Measurements from ENCODE around the gene PFKFB3.
A peak's percentile ranks its signal among the peaks of the same experiment; 100 is the strongest.

Gene PFKFB3

DNA sequence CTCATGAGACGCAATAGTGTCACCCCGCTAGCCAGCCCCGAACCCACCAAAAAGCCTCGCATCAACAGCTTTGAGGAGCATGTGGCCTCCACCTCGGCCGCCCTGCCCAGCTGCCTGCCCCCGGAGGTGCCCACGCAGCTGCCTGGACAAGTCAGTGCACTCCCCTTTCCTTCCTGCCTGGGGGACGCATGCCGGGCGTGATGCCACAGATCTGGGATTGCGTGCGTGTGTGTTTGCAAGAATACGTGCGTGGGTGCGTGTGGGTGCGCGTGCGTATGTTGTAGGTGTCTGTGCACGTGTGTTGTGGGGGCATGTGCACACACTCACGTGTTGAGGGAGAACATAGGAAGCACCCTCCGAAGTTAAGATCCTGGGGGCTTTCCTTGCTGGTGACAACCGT lies 23.5 kb downstream of the PFKFB3 start:
- H3K36me3 Mint-ChIP-seq: peaks cover 64 to 78% of the 10 kb centered on the region in 2 donors
- no peaks in the 10 kb centered on the region for H3K27me3 Mint-ChIP-seq
- H3K9me3 Mint-ChIP-seq: no peaks in the 10 kb centered on the region
- H3K4me3 Mint-ChIP-seq: no peak overlapping the region
- no peak for DNase-seq
- peak overlapping the region; percentile 3 for H3K27ac Mint-ChIP-seq
- ATAC-seq (replicated peaks): no peak
- H3K4me1 Mint-ChIP-seq: peaks cover under 1 to 3% of the 10 kb centered on the region in 2 donors

- ATAC-seq (replicated peaks) (no peak), DNase-seq (no peak)
- H3K27me3 Mint-ChIP-seq: no peaks in the 10 kb centered on the region
- H3K4me3 Mint-ChIP-seq: no peak overlapping the region
- H3K27ac Mint-ChIP-seq: no peak overlapping the region
- H3K9me3 Mint-ChIP-seq: no peaks in the 10 kb centered on the region
- peaks cover 63 to 80% of the 10 kb centered on the region in 2 donors for H3K36me3 Mint-ChIP-seq
- peaks cover 0 to 4% of the 10 kb centered on the region in 2 donors for H3K4me1 Mint-ChIP-seq
These were observed 24.6 kb downstream of the PFKFB3 start for GRCh38 chr10:6227346-6227745.

- ATAC-seq (replicated peaks) (no peak), DNase-seq (no peak)
- Mint-ChIP-seq H3K9me3 (no peaks in the 10 kb centered on the region), H3K4me3 (no peak overlapping the region), H3K27ac (no peak overlapping the region), H3K36me3 (peaks cover 66 to 81% of the 10 kb centered on the region in 2 donors), H3K27me3 (no peaks in the 10 kb centered on the region), H3K4me1 (peaks cover 0 to 4% of the 10 kb centered on the region in 2 donors)
These were observed 25.3 kb downstream of the PFKFB3 start for GRCh38 chr10:6228010-6228511.

DNA sequence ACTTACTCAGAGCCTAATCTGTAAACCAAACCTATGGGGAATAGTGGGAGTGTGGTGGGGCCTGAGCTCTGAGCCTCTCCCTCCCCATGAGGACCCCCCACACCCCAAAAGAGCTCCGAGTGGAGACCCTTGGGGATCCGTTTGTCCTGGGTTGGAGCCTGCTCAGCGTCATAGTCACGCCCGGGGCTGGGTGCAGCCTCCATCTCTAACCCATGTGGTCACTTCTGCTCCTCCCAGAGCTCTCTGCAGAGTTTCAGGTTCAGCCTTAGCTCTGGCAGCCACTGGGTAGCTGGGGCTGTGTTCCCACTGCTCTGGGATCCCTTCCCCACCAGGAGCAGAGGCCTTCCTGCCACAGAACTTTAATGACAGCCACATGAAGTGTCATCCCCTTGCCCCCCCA lies 25.9 kb downstream of the PFKFB3 start:
- ATAC-seq (replicated peaks) (no peak), DNase-seq (no peak)
- no peak overlapping the region for H3K4me3 Mint-ChIP-seq
- no peaks in the 10 kb centered on the region for H3K9me3 Mint-ChIP-seq
- peak overlapping the region; percentile 56 for H3K27ac Mint-ChIP-seq
- peaks cover 0 to 4% of the 10 kb centered on the region in 2 donors for H3K4me1 Mint-ChIP-seq
- peaks cover 66 to 82% of the 10 kb centered on the region in 2 donors for H3K36me3 Mint-ChIP-seq
- H3K27me3 Mint-ChIP-seq: no peaks in the 10 kb centered on the region

GRCh38 chr10:6229290-6229689 lies 26.6 kb downstream of the PFKFB3 start:
- Mint-ChIP-seq H3K4me1 (peaks cover 0 to 4% of the 10 kb centered on the region in 2 donors), H3K27me3 (no peaks in the 10 kb centered on the region), H3K27ac (no peak overlapping the region), H3K4me3 (no peak overlapping the region), H3K9me3 (no peaks in the 10 kb centered on the region), H3K36me3 (peaks cover 66 to 81% of the 10 kb centered on the region in 2 donors)
- no peak for ATAC-seq (replicated peaks)
- DNase-seq: no peak

DNA sequence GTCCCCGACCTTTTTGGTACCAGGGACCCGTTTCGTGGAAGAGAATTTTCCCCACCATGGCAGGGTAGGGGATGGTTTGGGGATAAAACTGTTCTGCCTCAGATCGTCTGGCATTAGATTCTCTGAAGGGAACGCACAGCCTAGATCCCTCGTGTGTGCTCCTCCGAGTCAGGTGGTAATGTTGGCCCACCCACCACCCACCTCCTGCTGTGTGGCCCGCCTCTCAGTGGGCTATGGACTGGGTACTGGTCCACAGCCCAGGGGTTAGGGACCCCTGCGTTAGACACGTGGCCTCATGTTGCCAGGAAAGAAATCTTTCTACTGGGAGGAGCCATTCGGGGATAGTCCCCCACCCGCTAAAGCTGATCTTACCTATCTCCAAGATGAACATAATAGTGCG lies 27.0 kb downstream of the PFKFB3 start:
- Mint-ChIP-seq H3K4me3 (no peak overlapping the region), H3K27ac (no peak overlapping the region), H3K27me3 (no peaks in the 10 kb centered on the region), H3K4me1 (peaks cover 0 to 4% of the 10 kb centered on the region in 2 donors), H3K36me3 (peaks cover 62 to 81% of the 10 kb centered on the region in 2 donors), H3K9me3 (no peaks in the 10 kb centered on the region)
- DNase-seq (no peak), ATAC-seq (replicated peaks) (no peak)

GRCh38 chr10:6230315-6230714 lies 27.6 kb downstream of the PFKFB3 start:
- Mint-ChIP-seq H3K27ac (no peak overlapping the region), H3K36me3 (peaks cover 62 to 80% of the 10 kb centered on the region in 2 donors), H3K4me1 (peaks cover 0 to 4% of the 10 kb centered on the region in 2 donors), H3K27me3 (no peaks in the 10 kb centered on the region), H3K4me3 (no peak overlapping the region), H3K9me3 (no peaks in the 10 kb centered on the region)
- ATAC-seq (replicated peaks) (no peak), DNase-seq (no peak)

GRCh38 chr10:6231146-6231545 lies 28.4 kb downstream of the PFKFB3 start:
- ATAC-seq (replicated peaks) (no peak), DNase-seq (no peak)
- Mint-ChIP-seq H3K27ac (no peak overlapping the region), H3K4me3 (no peak overlapping the region), H3K27me3 (no peaks in the 10 kb centered on the region), H3K9me3 (no peaks in the 10 kb centered on the region), H3K36me3 (peaks cover 61 to 77% of the 10 kb centered on the region in 2 donors), H3K4me1 (peaks cover 0 to 4% of the 10 kb centered on the region in 2 donors)

DNA sequence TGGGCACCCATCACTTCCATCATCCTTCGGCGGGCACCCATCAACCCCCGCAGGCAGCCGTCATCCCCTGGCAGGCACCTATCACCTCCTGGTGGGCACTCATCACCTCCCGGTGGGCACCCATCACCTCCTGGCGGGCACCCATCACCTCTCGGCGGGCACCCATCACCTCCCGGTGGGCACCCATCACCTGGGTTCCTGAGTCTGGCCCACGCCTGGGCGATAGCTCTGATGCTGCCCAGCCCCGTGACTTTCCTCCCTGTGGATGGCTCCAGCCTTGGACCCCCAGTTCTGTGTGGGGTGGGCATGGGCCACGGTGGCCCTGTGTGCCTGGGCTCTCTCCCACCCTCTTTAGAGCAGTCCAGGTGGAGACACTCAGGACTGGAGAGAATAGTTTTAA lies 29.0 kb downstream of the PFKFB3 start:
- Mint-ChIP-seq H3K36me3 (peaks cover 62 to 76% of the 10 kb centered on the region in 2 donors), H3K27ac (no peak overlapping the region), H3K27me3 (no peaks in the 10 kb centered on the region), H3K9me3 (no peaks in the 10 kb centered on the region), H3K4me1 (peaks cover 0 to 4% of the 10 kb centered on the region in 2 donors), H3K4me3 (no peak overlapping the region)
- DNase-seq (no peak), ATAC-seq (replicated peaks) (no peak)

- DNase-seq (no peak), ATAC-seq (replicated peaks) (no peak)
- Mint-ChIP-seq H3K4me1 (peaks cover 0 to 4% of the 10 kb centered on the region in 2 donors), H3K27me3 (no peaks in the 10 kb centered on the region), H3K27ac (no peak overlapping the region), H3K9me3 (no peaks in the 10 kb centered on the region), H3K36me3 (peaks cover 65 to 78% of the 10 kb centered on the region in 2 donors), H3K4me3 (no peak overlapping the region)
These were observed 29.6 kb downstream of the PFKFB3 start for GRCh38 chr10:6232225-6232807.

GRCh38 chr10:6232846-6233724 lies 30.4 kb downstream of the PFKFB3 start:
- peaks cover 0 to 4% of the 10 kb centered on the region in 2 donors for H3K4me1 Mint-ChIP-seq
- no peaks in the 10 kb centered on the region for H3K9me3 Mint-ChIP-seq
- no peak overlapping the region for H3K4me3 Mint-ChIP-seq
- H3K27me3 Mint-ChIP-seq: no peaks in the 10 kb centered on the region
- peaks cover 60 to 73% of the 10 kb centered on the region in 2 donors for H3K36me3 Mint-ChIP-seq
- ATAC-seq (replicated peaks): no peak
- DNase-seq: no peak
- H3K27ac Mint-ChIP-seq: peak overlapping the region; percentile 59

GRCh38 chr10:6233725-6234277 lies 31.1 kb downstream of the PFKFB3 start:
- H3K27ac Mint-ChIP-seq: no peak overlapping the region

DNA sequence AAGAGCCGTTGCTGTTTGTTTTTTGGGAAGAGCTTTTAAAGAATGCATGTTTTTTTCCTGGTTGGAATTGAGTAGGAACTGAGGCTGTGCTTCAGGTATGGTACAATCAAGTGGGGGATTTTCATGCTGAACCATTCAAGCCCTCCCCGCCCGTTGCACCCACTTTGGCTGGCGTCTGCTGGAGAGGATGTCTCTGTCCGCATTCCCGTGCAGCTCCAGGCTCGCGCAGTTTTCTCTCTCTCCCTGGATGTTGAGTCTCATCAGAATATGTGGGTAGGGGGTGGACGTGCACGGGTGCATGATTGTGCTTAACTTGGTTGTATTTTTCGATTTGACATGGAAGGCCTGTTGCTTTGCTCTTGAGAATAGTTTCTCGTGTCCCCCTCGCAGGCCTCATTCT lies 31.6 kb downstream of the PFKFB3 start:
- DNase-seq (no peak), ATAC-seq (replicated peaks) (no peak)
- H3K27ac Mint-ChIP-seq: no peak overlapping the region
- H3K4me1 Mint-ChIP-seq: peaks cover 7% of the 10 kb centered on the region in 2 donors
- H3K27me3 Mint-ChIP-seq: no peaks in the 10 kb centered on the region
- H3K4me3 Mint-ChIP-seq: no peak overlapping the region
- no peaks in the 10 kb centered on the region for H3K9me3 Mint-ChIP-seq
- H3K36me3 Mint-ChIP-seq: peaks cover 55 to 72% of the 10 kb centered on the region in 2 donors

More at GRCh38 chr10:6233725-6234277, 31.1 kb downstream of the PFKFB3 start:
- DNase-seq: no peak
- H3K4me3 Mint-ChIP-seq: no peak overlapping the region
- peaks cover 57 to 70% of the 10 kb centered on the region in 2 donors for H3K36me3 Mint-ChIP-seq
- H3K4me1 Mint-ChIP-seq: peaks cover 2 to 4% of the 10 kb centered on the region in 2 donors
- no peaks in the 10 kb centered on the region for H3K27me3 Mint-ChIP-seq
- no peak for ATAC-seq (replicated peaks)
- no peaks in the 10 kb centered on the region for H3K9me3 Mint-ChIP-seq

DNA sequence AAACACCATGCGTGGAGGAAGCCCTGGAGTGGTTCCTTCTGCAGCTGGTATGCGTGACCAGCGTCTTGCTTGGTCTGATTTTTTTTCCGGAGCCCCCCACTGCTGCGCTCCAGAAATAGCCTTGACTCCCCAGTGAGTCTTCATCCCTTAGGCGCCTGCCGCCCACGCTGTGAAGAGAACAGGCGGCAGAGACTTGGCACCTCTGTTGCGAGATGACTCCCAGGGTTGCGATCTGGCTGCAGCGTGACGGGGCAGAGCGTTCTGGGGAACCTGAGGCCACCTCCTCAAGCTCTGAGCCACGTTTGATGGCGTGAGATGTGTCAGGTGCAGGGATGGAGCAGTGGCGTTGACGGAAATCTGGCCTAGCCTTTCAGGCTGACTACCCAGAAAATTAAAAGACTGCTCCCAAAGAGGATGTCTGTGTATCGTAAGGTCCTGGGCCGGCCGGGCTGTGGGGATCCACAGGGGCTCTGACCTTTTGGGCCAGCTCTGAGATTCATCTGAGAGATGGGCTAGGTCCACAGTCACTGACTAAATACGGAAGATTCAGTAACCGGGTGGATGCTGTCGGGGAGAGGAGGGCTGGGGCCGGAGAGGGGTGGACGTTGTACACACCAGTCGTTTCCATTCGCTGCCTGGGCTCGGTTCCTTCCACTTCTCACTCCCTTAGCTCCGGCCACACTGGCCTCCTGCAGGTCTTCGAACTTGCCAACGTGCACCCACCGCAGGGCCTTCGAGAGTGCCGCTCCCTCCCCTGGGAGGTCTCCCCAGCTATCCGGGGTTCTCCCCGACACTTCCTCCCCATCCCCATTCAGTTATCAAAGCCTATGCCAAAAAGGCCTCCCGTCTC lies 33.8 kb downstream of the PFKFB3 start:
- Mint-ChIP-seq H3K36me3 (peaks cover 47 to 67% of the 10 kb centered on the region in 2 donors), H3K9me3 (no peaks in the 10 kb centered on the region), H3K27ac (peak overlapping the region; percentile 22), H3K4me1 (peaks cover 7% of the 10 kb centered on the region in 2 donors), H3K27me3 (no peaks in the 10 kb centered on the region), H3K4me3 (no peak overlapping the region)
- ATAC-seq (replicated peaks): no peak
- DNase-seq: no peak

Data from stimulated activated naive B cell treated with anti-CD40 and anti-IgM and Interleukin-4, amounts not matched to agents 10 μg/mL and 1 μg/mL and 100 μg/mL, for 72 hours (primary cell).